ENCODE data around the gene ZNF277.

Gene ZNF277

DNA sequence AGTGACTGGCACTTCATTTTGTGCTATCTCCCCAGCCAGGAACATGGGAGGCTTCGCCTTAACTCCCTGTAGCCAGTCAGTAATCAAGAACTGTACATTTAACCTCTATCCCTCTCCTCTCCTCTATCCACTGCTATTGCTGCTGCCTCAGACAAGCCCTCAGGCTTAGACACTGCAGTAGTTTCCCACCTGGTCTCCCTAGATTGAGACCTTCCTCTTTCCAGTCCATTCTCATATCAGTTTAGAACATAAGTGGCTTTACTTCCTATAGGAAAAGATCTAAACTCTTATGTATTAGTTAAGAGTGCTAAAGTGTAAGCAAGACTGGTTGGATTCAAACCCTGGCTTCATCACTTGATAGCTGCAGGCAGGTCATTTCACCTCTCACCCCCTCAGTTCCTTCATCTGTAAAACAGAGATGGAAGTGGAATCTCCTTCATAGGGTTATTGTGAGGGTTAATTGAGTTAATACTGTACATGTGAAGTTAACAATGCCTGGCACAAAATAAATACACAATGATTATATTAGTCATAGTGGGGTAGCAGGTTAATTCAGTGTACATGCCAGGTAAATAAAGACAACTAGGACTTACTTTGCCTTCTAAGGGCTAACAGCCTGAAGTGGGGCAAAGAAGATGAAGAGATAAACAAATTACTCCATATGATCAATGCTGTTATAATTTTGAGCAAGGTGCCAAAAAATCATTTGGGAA, 76.1 kb downstream of the ZNF277 start:
- Histone ChIP-seq H3K27ac (ENCODE audit: low read depth, low read length) (no peak overlapping the region), H3K27me3 (ENCODE audit: control insufficient read depth in 1 of 2, insufficient read depth in 2 of 2, low read length in 2 of 2) (no peaks in the 10 kb centered on the region), H3K36me3 (ENCODE audit: control insufficient read depth in 1 of 2, insufficient read depth in 2 of 2, low read length in 2 of 2) (no peaks in the 10 kb centered on the region), H3K4me1 (ENCODE audit: control insufficient read depth in 1 of 2, insufficient read depth in 2 of 2, low read length in 2 of 2) (peaks cover 0 to 3% of the 10 kb centered on the region in 2 donors), H3K4me3 (ENCODE audit: low read depth in 1 of 2, low read length in 2 of 2) (no peak overlapping the region), H3K9me3 (ENCODE audit: control insufficient read depth in 1 of 2, low read length in 2 of 2) (no peaks in the 10 kb centered on the region), H3K9ac (ENCODE audit: low read depth in 1 of 2, low read length in 2 of 2) (no peak overlapping the region)

- Histone ChIP-seq H3K4me3 (ENCODE audit: low read depth in 1 of 2, low read length in 2 of 2) (no peak overlapping the region), H3K4me1 (ENCODE audit: control insufficient read depth in 1 of 2, insufficient read depth in 2 of 2, low read length in 2 of 2) (peaks cover 0 to 3% of the 10 kb centered on the region in 2 donors), H3K27me3 (ENCODE audit: control insufficient read depth in 1 of 2, insufficient read depth in 2 of 2, low read length in 2 of 2) (no peaks in the 10 kb centered on the region), H3K9me3 (ENCODE audit: control insufficient read depth in 1 of 2, low read length in 2 of 2) (no peaks in the 10 kb centered on the region), H3K27ac (ENCODE audit: low read depth, low read length) (no peak overlapping the region), H3K36me3 (ENCODE audit: control insufficient read depth in 1 of 2, insufficient read depth in 2 of 2, low read length in 2 of 2) (peaks cover 3 to 5% of the 10 kb centered on the region in 2 donors), H3K9ac (ENCODE audit: low read depth in 1 of 2, low read length in 2 of 2) (no peak overlapping the region)
Observed at GRCh38 chr7:112283382-112283910, 77.0 kb downstream of the ZNF277 start.

DNA sequence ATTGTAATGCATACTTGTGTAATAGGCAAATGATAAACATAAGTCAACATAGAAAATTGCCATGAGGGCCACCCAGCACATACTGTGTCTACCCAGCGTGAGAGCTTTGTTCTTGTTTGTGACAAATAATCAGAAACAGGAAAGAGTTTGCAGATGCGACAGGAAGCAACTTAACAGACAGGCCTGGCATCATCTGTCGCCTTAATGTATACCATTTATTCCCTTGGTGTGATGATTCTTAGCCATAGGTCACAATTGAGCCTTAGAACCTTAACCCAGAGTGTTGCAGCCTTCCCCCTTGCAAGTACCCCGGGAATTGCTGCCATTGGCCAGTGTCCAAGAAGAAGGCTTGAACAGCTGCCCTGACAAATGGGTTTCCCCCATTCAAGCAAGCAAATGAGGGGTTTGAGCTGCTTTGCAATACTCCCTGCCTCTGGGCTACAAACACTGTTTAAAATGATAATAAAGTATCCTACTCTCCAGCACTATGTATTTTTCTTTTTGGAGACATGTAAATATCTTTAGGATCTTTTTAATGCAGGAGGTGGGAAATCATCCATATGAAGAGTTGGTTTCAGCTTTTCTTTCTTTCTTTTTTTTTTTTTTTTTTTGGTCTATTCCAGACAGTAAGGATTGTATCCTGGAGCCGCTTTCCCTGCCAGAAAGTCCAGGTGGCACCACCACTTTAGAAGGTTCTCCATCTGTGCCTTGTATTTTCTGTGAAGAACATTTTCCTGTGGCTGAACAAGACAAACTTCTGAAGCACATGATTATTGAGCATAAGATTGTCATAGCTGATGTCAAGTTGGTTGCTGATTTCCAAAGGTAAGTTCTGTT, 80.0 kb downstream of the ZNF277 start:
- no peak overlapping the region for H3K4me3 ChIP-seq (ENCODE audit: low read depth in 1 of 2, low read length in 2 of 2)
- H3K4me1 ChIP-seq (ENCODE audit: control insufficient read depth in 1 of 2, insufficient read depth in 2 of 2, low read length in 2 of 2): peaks cover 0 to 3% of the 10 kb centered on the region in 2 donors
- H3K9me3 ChIP-seq (ENCODE audit: control insufficient read depth in 1 of 2, low read length in 2 of 2): no peaks in the 10 kb centered on the region
- H3K36me3 ChIP-seq (ENCODE audit: control insufficient read depth in 1 of 2, insufficient read depth in 2 of 2, low read length in 2 of 2): peaks cover 3 to 5% of the 10 kb centered on the region in 2 donors
- no peak overlapping the region for H3K9ac ChIP-seq (ENCODE audit: low read depth in 1 of 2, low read length in 2 of 2)
- H3K27ac ChIP-seq (ENCODE audit: low read depth, low read length): no peak overlapping the region
- no peaks in the 10 kb centered on the region for H3K27me3 ChIP-seq (ENCODE audit: control insufficient read depth in 1 of 2, insufficient read depth in 2 of 2, low read length in 2 of 2)

DNA sequence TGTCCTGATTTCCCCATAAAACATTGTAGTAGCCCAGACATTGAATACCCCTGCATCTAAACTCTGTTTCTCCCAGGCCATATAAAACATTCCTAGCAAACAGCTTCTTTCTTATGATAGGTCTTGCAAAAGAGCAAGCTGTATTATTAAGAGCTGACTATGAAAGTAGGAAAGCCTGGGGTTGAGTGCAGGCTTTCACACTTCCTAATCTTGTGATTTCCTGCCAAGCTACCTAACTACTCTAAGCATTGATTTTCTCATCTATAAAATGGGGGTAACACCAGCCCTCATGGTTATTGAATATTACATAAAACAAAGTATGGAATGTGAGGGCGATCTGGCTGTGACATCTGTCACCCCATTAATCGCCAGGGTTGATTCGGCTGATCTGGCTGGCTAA, 81.8 kb downstream of the ZNF277 start:
- no peaks in the 10 kb centered on the region for H3K9me3 ChIP-seq (ENCODE audit: control insufficient read depth in 1 of 2, low read length in 2 of 2)
- H3K27ac ChIP-seq (ENCODE audit: low read depth, low read length): no peak overlapping the region
- peaks cover 3 to 9% of the 10 kb centered on the region in 2 donors for H3K36me3 ChIP-seq (ENCODE audit: control insufficient read depth in 1 of 2, insufficient read depth in 2 of 2, low read length in 2 of 2)
- H3K4me3 ChIP-seq (ENCODE audit: low read depth in 1 of 2, low read length in 2 of 2): no peak overlapping the region
- H3K9ac ChIP-seq (ENCODE audit: low read depth in 1 of 2, low read length in 2 of 2): no peak overlapping the region
- H3K27me3 ChIP-seq (ENCODE audit: control insufficient read depth in 1 of 2, insufficient read depth in 2 of 2, low read length in 2 of 2): no peaks in the 10 kb centered on the region
- peaks cover 0 to 3% of the 10 kb centered on the region in 2 donors for H3K4me1 ChIP-seq (ENCODE audit: control insufficient read depth in 1 of 2, insufficient read depth in 2 of 2, low read length in 2 of 2)

GRCh38 chr7:112290065-112290464, 83.6 kb downstream of the ZNF277 start:
- Histone ChIP-seq H3K36me3 (ENCODE audit: control insufficient read depth in 1 of 2, insufficient read depth in 2 of 2, low read length in 2 of 2) (peaks cover 3 to 9% of the 10 kb centered on the region in 2 donors), H3K9ac (ENCODE audit: low read depth in 1 of 2, low read length in 2 of 2) (no peak overlapping the region), H3K9me3 (ENCODE audit: control insufficient read depth in 1 of 2, low read length in 2 of 2) (no peaks in the 10 kb centered on the region), H3K27me3 (ENCODE audit: control insufficient read depth in 1 of 2, insufficient read depth in 2 of 2, low read length in 2 of 2) (no peaks in the 10 kb centered on the region), H3K4me1 (ENCODE audit: control insufficient read depth in 1 of 2, insufficient read depth in 2 of 2, low read length in 2 of 2) (peaks cover 0 to 3% of the 10 kb centered on the region in 2 donors), H3K27ac (ENCODE audit: low read depth, low read length) (no peak overlapping the region), H3K4me3 (ENCODE audit: low read depth in 1 of 2, low read length in 2 of 2) (no peak overlapping the region)

- Histone ChIP-seq H3K4me3 (ENCODE audit: low read depth in 1 of 2, low read length in 2 of 2) (no peak overlapping the region), H3K4me1 (ENCODE audit: control insufficient read depth in 1 of 2, insufficient read depth in 2 of 2, low read length in 2 of 2) (no peaks in the 10 kb centered on the region), H3K36me3 (ENCODE audit: control insufficient read depth in 1 of 2, insufficient read depth in 2 of 2, low read length in 2 of 2) (peaks cover 3 to 9% of the 10 kb centered on the region in 2 donors), H3K27ac (ENCODE audit: low read depth, low read length) (no peak overlapping the region), H3K9ac (ENCODE audit: low read depth in 1 of 2, low read length in 2 of 2) (no peak overlapping the region), H3K9me3 (ENCODE audit: control insufficient read depth in 1 of 2, low read length in 2 of 2) (no peaks in the 10 kb centered on the region), H3K27me3 (ENCODE audit: control insufficient read depth in 1 of 2, insufficient read depth in 2 of 2, low read length in 2 of 2) (no peaks in the 10 kb centered on the region)
Observed at GRCh38 chr7:112292162-112292561, 85.7 kb downstream of the ZNF277 start.

GRCh38 chr7:112293416-112293815, 86.9 kb downstream of the ZNF277 start:
- H3K9ac ChIP-seq (ENCODE audit: low read depth in 1 of 2, low read length in 2 of 2): no peak overlapping the region
- H3K27ac ChIP-seq (ENCODE audit: low read depth, low read length): no peak overlapping the region
- no peak overlapping the region for H3K4me3 ChIP-seq (ENCODE audit: low read depth in 1 of 2, low read length in 2 of 2)
- H3K36me3 ChIP-seq (ENCODE audit: control insufficient read depth in 1 of 2, insufficient read depth in 2 of 2, low read length in 2 of 2): peaks cover under 1 to 4% of the 10 kb centered on the region in 2 donors
- H3K27me3 ChIP-seq (ENCODE audit: control insufficient read depth in 1 of 2, insufficient read depth in 2 of 2, low read length in 2 of 2): no peaks in the 10 kb centered on the region
- H3K4me1 ChIP-seq (ENCODE audit: control insufficient read depth in 1 of 2, insufficient read depth in 2 of 2, low read length in 2 of 2): no peaks in the 10 kb centered on the region
- no peaks in the 10 kb centered on the region for H3K9me3 ChIP-seq (ENCODE audit: control insufficient read depth in 1 of 2, low read length in 2 of 2)

- Histone ChIP-seq H3K36me3 (ENCODE audit: control insufficient read depth in 1 of 2, insufficient read depth in 2 of 2, low read length in 2 of 2) (peaks cover 0 to 4% of the 10 kb centered on the region in 2 donors), H3K27ac (ENCODE audit: low read depth, low read length) (no peak overlapping the region), H3K4me3 (ENCODE audit: low read depth in 1 of 2, low read length in 2 of 2) (no peak overlapping the region), H3K4me1 (ENCODE audit: control insufficient read depth in 1 of 2, insufficient read depth in 2 of 2, low read length in 2 of 2) (no peaks in the 10 kb centered on the region), H3K27me3 (ENCODE audit: control insufficient read depth in 1 of 2, insufficient read depth in 2 of 2, low read length in 2 of 2) (no peaks in the 10 kb centered on the region), H3K9ac (ENCODE audit: low read depth in 1 of 2, low read length in 2 of 2) (no peak overlapping the region), H3K9me3 (ENCODE audit: control insufficient read depth in 1 of 2, low read length in 2 of 2) (no peaks in the 10 kb centered on the region)
Observed at GRCh38 chr7:112296432-112296831, 89.9 kb downstream of the ZNF277 start.

- no peaks in the 10 kb centered on the region for H3K4me1 ChIP-seq (ENCODE audit: control insufficient read depth in 1 of 2, insufficient read depth in 2 of 2, low read length in 2 of 2)
- H3K27ac ChIP-seq (ENCODE audit: low read depth, low read length): no peak overlapping the region
- no peak overlapping the region for H3K4me3 ChIP-seq (ENCODE audit: low read depth in 1 of 2, low read length in 2 of 2)
- H3K36me3 ChIP-seq (ENCODE audit: control insufficient read depth in 1 of 2, insufficient read depth in 2 of 2, low read length in 2 of 2): no peaks in the 10 kb centered on the region
- no peaks in the 10 kb centered on the region for H3K27me3 ChIP-seq (ENCODE audit: control insufficient read depth in 1 of 2, insufficient read depth in 2 of 2, low read length in 2 of 2)
- H3K9me3 ChIP-seq (ENCODE audit: control insufficient read depth in 1 of 2, low read length in 2 of 2): no peaks in the 10 kb centered on the region
- H3K9ac ChIP-seq (ENCODE audit: low read depth in 1 of 2, low read length in 2 of 2): no peak overlapping the region
Observed at GRCh38 chr7:112297681-112298080, 91.2 kb downstream of the ZNF277 start.

DNA sequence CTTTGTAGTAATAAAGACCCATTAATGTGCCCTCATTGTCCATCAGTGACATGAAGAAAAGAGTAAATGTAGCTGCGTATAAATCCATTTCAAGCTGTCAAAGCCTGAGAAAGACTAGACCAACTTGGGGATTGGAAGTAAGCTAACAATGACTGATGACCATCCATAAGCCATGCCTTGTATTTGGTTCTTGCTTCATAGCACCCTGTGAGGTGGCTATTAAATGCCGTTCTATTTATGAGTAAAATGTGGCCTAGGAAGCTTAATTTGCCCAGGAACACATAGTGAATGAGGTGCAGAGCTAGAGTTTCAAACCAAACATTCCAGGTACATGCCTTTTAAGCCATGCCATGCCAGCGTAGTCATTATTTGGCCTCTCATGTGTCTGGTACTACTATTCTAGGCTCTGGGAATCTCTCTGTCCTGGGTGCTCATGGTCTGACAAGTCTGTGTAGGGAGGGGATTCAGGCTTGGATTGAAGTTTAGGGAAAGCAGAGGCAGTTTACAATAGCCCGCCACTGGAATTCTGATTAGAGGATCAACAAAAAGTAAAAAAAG, 92.1 kb downstream of the ZNF277 start:
- no peaks in the 10 kb centered on the region for H3K9me3 ChIP-seq (ENCODE audit: control insufficient read depth in 1 of 2, low read length in 2 of 2)
- H3K36me3 ChIP-seq (ENCODE audit: control insufficient read depth in 1 of 2, insufficient read depth in 2 of 2, low read length in 2 of 2): no peaks in the 10 kb centered on the region
- H3K27ac ChIP-seq (ENCODE audit: low read depth, low read length): no peak overlapping the region
- no peak overlapping the region for H3K4me3 ChIP-seq (ENCODE audit: low read depth in 1 of 2, low read length in 2 of 2)
- no peaks in the 10 kb centered on the region for H3K4me1 ChIP-seq (ENCODE audit: control insufficient read depth in 1 of 2, insufficient read depth in 2 of 2, low read length in 2 of 2)
- H3K9ac ChIP-seq (ENCODE audit: low read depth in 1 of 2, low read length in 2 of 2): no peak overlapping the region
- no peaks in the 10 kb centered on the region for H3K27me3 ChIP-seq (ENCODE audit: control insufficient read depth in 1 of 2, insufficient read depth in 2 of 2, low read length in 2 of 2)

Measured in duodenal mucosa (tissue), 2 donors.